Limb (tissue), 2 donors: ENCODE measurements around the gene SBF2.

Experiments used
- DNase-seq, 2 donors: peaks; one replicate each; pipeline ENCODE4 v3.0.0-alpha.2; 2016; ENCODE audit errors: extremely low spot score in 2 of 2

The SBF2 gene

GRCh38 chr11:9855579-9856287 lies 438.3 kb downstream of the SBF2 start:
- no peak for DNase-seq

- DNase-seq: no peak
These were observed 440.0 kb downstream of the SBF2 start for GRCh38 chr11:9853929-9854552.

- no peak for DNase-seq
These were observed 441.6 kb downstream of the SBF2 start for GRCh38 chr11:9852465-9852864.

- no peak for DNase-seq
These were observed 442.7 kb downstream of the SBF2 start for GRCh38 chr11:9851366-9851765.

GRCh38 chr11:9850224-9850895 lies 443.7 kb downstream of the SBF2 start:
- no peak for DNase-seq

- DNase-seq: no peak
These were observed 444.6 kb downstream of the SBF2 start for GRCh38 chr11:9849389-9849788.

GRCh38 chr11:9847636-9848035 lies 446.4 kb downstream of the SBF2 start:
- DNase-seq: no peak

GRCh38 chr11:9842923-9843322 lies 451.1 kb downstream of the SBF2 start:
- DNase-seq: no peak

GRCh38 chr11:9840460-9841004 lies 453.5 kb downstream of the SBF2 start:
- no peak for DNase-seq

GRCh38 chr11:9839550-9839949 lies 454.5 kb downstream of the SBF2 start:
- DNase-seq: no peak

GRCh38 chr11:9838961-9839360 lies 455.1 kb downstream of the SBF2 start:
- DNase-seq: no peak

- DNase-seq: no peak
These were observed 455.8 kb downstream of the SBF2 start for GRCh38 chr11:9838229-9838628.

GRCh38 chr11:9834291-9834690 lies 459.7 kb downstream of the SBF2 start:
- no peak for DNase-seq

GRCh38 chr11:9831122-9831521 lies 462.9 kb downstream of the SBF2 start:
- no peak for DNase-seq

- DNase-seq: no peak
These were observed 466.3 kb downstream of the SBF2 start for GRCh38 chr11:9827708-9828107.

- DNase-seq: no peak
These were observed 467.6 kb downstream of the SBF2 start for GRCh38 chr11:9826390-9826789.

GRCh38 chr11:9825895-9826294 lies 468.1 kb downstream of the SBF2 start:
- no peak for DNase-seq

GRCh38 chr11:9825315-9825714 lies 468.7 kb downstream of the SBF2 start:
- DNase-seq: no peak

GRCh38 chr11:9823887-9824385 lies 470.1 kb downstream of the SBF2 start:
- DNase-seq: no peak

- no peak for DNase-seq
These were observed 470.6 kb downstream of the SBF2 start for GRCh38 chr11:9823439-9823838.

- no peak for DNase-seq
These were observed 472.8 kb downstream of the SBF2 start for GRCh38 chr11:9821008-9821752.

- no peak for DNase-seq
These were observed 473.8 kb downstream of the SBF2 start for GRCh38 chr11:9820260-9820659.
